ENCODE results near the gene TRIM65. TPM values are rescaled to one million over a fixed set of nuclear protein-coding genes. Genes with fewer than 3 reads are reported as not detected.

Gene TRIM65
- total and polyA plus RNA-seq, 2 of the 13 experiments (the other 11 are each of a cell fraction or from before 2014, with no cell fraction given): 10.3 to 22.4 TPM

DNA sequence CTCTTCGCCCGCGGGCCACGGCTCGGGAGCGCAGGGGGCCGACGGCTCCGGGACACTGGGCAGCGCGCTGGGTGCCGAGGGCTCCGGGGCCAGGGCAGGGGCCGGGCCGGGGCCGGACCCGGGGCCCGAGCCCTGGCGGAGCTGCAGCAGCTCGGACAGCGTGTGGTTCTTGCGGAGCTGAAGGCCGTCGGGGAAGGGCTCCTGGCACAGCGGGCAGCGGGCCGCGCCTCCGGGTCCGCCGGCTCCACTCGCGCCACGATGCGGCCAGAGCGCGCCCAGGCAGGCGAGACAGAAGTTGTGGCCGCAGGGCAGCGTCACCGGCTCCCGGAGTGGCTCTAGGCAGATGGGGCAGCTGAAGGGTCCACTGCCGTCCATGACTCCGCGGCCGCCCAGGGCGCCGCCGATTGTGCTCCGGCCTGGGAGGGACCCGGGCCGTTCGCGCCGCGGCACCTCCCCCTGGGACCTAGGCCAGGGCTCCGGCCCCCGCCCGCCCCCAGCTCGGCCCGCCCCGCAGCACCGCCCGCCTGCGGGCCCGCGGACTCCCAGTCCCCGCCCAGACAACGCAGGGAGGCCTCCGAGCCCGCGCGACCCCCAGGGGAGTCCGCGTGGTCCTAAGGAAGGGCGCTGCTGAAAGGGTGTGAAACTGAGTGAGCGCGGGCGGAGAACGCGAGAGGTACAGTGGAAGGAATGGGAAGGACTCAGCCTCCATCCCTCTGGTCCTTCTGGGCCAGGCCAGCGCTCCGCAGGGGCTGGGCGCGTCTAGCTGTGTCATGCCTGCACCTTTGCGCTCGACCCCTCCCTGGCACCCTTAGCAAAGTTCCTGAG lies 18.4 kb downstream of the TRIM65 start, which contains the start of gene TRIM47 (continued):
- TF ChIP-seq, protein P1, sequence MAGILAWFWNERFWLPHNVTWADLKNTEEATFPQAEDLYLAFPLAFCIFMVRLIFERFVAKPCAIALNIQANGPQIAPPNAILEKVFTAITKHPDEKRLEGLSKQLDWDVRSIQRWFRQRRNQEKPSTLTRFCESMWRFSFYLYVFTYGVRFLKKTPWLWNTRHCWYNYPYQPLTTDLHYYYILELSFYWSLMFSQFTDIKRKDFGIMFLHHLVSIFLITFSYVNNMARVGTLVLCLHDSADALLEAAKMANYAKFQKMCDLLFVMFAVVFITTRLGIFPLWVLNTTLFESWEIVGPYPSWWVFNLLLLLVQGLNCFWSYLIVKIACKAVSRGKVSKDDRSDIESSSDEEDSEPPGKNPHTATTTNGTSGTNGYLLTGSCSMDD (CRISPR knock-in tag; IDR thresholded peaks at IDR 0.05): peak; percentile 82; the same call in 1 of the 2 replicates
- TF ChIP-seq ELF4 (CRISPR knock-in tag; IDR thresholded peaks at IDR 0.05; ENCODE audit: borderline replicate concordance) (no peak), ZBTB49 (CRISPR knock-in tag; IDR thresholded peaks at IDR 0.05; ENCODE audit: borderline replicate concordance) (peak; percentile 73; the same call in 1 of the 2 replicates), ZBTB21 (CRISPR knock-in tag; IDR thresholded peaks at IDR 0.05) (no peak), ZNF33B (CRISPR knock-in tag; IDR thresholded peaks at IDR 0.05) (no peak), ZNF816 (CRISPR knock-in tag; IDR thresholded peaks at IDR 0.05; ENCODE audit: borderline replicate concordance) (no peak; the same call in 1 of the 2 replicates), NFIC (IDR thresholded peaks at IDR 0.05; ENCODE audit: low read length) (no peak), SP4 (CRISPR knock-in tag; IDR thresholded peaks at IDR 0.05) (peak; percentile 54), PLSCR1 (CRISPR knock-in tag; IDR thresholded peaks at IDR 0.05; ENCODE audit: borderline replicate concordance) (no peak), ZFYVE20 (CRISPR knock-in tag; IDR thresholded peaks at IDR 0.05; ENCODE audit: borderline replicate concordance, low read depth) (no peak), XBP1 (CRISPR knock-in tag; IDR thresholded peaks at IDR 0.05) (0 out of 2 replicates have a peak, but pooled peaks have one; percentile 44), ZNF772 (CRISPR knock-in tag; IDR thresholded peaks at IDR 0.05) (peak; percentile 74; the same call in 1 of the 2 replicates), GFI1 (CRISPR knock-in tag; IDR thresholded peaks at IDR 0.05; ENCODE audit: borderline replicate concordance) (peak; percentile 76; the same call in 1 of the 2 replicates), IRX3 (CRISPR knock-in tag; IDR thresholded peaks at IDR 0.05; ENCODE audit: borderline replicate concordance, low read depth) (no peak), KDM5B (CRISPR knock-in tag; IDR thresholded peaks at IDR 0.05; ENCODE audit: borderline replicate concordance) (peak; percentile 50; the same call in 1 of the 2 replicates), FOXJ3 (CRISPR knock-in tag; IDR thresholded peaks at IDR 0.05; ENCODE audit: borderline replicate concordance) (no peak), ZNF629 (CRISPR knock-in tag; conservative IDR thresholded peaks at IDR 0.05) (0 out of 2 replicates have a peak, but pooled peaks have one; percentile 38)
- TF ChIP-seq, protein P2, sequence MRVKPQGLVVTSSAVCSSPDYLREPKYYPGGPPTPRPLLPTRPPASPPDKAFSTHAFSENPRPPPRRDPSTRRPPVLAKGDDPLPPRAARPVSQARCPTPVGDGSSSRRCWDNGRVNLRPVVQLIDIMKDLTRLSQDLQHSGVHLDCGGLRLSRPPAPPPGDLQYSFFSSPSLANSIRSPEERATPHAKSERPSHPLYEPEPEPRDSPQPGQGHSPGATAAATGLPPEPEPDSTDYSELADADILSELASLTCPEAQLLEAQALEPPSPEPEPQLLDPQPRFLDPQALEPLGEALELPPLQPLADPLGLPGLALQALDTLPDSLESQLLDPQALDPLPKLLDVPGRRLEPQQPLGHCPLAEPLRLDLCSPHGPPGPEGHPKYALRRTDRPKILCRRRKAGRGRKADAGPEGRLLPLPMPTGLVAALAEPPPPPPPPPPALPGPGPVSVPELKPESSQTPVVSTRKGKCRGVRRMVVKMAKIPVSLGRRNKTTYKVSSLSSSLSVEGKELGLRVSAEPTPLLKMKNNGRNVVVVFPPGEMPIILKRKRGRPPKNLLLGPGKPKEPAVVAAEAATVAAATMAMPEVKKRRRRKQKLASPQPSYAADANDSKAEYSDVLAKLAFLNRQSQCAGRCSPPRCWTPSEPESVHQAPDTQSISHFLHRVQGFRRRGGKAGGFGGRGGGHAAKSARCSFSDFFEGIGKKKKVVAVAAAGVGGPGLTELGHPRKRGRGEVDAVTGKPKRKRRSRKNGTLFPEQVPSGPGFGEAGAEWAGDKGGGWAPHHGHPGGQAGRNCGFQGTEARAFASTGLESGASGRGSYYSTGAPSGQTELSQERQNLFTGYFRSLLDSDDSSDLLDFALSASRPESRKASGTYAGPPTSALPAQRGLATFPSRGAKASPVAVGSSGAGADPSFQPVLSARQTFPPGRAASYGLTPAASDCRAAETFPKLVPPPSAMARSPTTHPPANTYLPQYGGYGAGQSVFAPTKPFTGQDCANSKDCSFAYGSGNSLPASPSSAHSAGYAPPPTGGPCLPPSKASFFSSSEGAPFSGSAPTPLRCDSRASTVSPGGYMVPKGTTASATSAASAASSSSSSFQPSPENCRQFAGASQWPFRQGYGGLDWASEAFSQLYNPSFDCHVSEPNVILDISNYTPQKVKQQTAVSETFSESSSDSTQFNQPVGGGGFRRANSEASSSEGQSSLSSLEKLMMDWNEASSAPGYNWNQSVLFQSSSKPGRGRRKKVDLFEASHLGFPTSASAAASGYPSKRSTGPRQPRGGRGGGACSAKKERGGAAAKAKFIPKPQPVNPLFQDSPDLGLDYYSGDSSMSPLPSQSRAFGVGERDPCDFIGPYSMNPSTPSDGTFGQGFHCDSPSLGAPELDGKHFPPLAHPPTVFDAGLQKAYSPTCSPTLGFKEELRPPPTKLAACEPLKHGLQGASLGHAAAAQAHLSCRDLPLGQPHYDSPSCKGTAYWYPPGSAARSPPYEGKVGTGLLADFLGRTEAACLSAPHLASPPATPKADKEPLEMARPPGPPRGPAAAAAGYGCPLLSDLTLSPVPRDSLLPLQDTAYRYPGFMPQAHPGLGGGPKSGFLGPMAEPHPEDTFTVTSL (CRISPR knock-in tag; IDR thresholded peaks at IDR 0.05; ENCODE audit: borderline replicate concordance): no peak

All from HepG2 (cell line).